DOHH2 (cell line): ENCODE results near the gene MYH6.

Experiments
- H3F3A ChIP-seq: fragments of 200-600 bp; sonication (generic), shearing (Covaris generic); 2 replicates; pipeline ENCODE4 v1.6.0; 2016; ENCODE audit warnings: antibody characterized with exemption, mild to moderate bottlenecking; ENCODE audit not compliant: control insufficient read depth, insufficient read depth
- H3K27ac ChIP-seq: fragments of 200-600 bp; sonication (generic); 2 replicates; pipeline ENCODE4 v1.5.1; 2014; ENCODE audit warnings: low read depth, mild to moderate bottlenecking, low read length, moderate library complexity
- H3K27me3 ChIP-seq: fragments of 200-600 bp; sonication (generic); 2 replicates; pipeline ENCODE4 v1.6.1; 2014; ENCODE audit warnings: mild to moderate bottlenecking, low read length, mixed read lengths; ENCODE audit not compliant: control insufficient read depth
- H3K36me3 ChIP-seq: fragments of 200-600 bp; sonication (generic); 2 replicates; pipeline ENCODE4 v1.6.1; 2014; ENCODE audit warnings: mild to moderate bottlenecking, low read length, moderate library complexity, mixed read lengths; ENCODE audit not compliant: control insufficient read depth
- H3K4me1 ChIP-seq: fragments of 200-600 bp; sonication (generic); 2 replicates; pipeline ENCODE4 v1.6.1; 2014; ENCODE audit warnings: mild to moderate bottlenecking, low read length, mixed read lengths; ENCODE audit not compliant: control insufficient read depth
- H3K4me2 ChIP-seq: fragments of 200-600 bp; sonication (generic); 2 replicates; pipeline ENCODE4 v1.6.0; 2014; ENCODE audit warnings: mild to moderate bottlenecking, low read length, moderate library complexity
- H3K4me3 ChIP-seq: fragments of 200-600 bp; sonication (generic); 2 replicates; pipeline ENCODE4 v1.5.1; 2014; ENCODE audit warnings: mild to moderate bottlenecking, low read length, mixed read lengths
- H3K79me2 ChIP-seq: fragments of 200-600 bp; sonication (generic); 2 replicates; pipeline ENCODE4 v1.6.1; 2014; ENCODE audit warnings: mild to moderate bottlenecking, low read length, mixed read lengths; ENCODE audit not compliant: control insufficient read depth
- H3K9me2 ChIP-seq: fragments of 200-600 bp; sonication (generic); replicated peaks from 2 replicates; pipeline ENCODE4 v1.6.1; 2014; ENCODE audit warnings: mild to moderate bottlenecking, low read length, mixed read lengths; ENCODE audit not compliant: control insufficient read depth
- H3K9me3 ChIP-seq: fragments of 200-600 bp; sonication (generic); 2 replicates; pipeline ENCODE4 v1.6.1; 2014; ENCODE audit warnings: antibody characterized with exemption, low read length, mixed read lengths; ENCODE audit not compliant: control insufficient read depth, insufficient read depth
- H4K20me1 ChIP-seq: fragments of 200-600 bp; sonication (generic); 2 replicates; pipeline ENCODE4 v1.6.0; 2014; ENCODE audit warnings: low read depth, mild to moderate bottlenecking, antibody characterized with exemption, low read length, moderate library complexity; ENCODE audit not compliant: control insufficient read depth, insufficient read depth
- EZH2phosphoT487 ChIP-seq: fragments of 200-600 bp; sonication (generic); IDR thresholded peaks from 2 replicates; pipeline ENCODE4 v1.6.1; 2017; ENCODE audit warnings: borderline replicate concordance, mild to moderate bottlenecking, antibody characterized with exemption, low read length, moderate library complexity, mixed read lengths
- TF ChIP-seq, protein P1 (sequence below): fragments of 200-600 bp; sonication (generic); IDR thresholded peaks from one replicate; pipeline ENCODE4 v1.5.1; 2014; ENCODE audit warnings: antibody characterized with exemption, mild to moderate bottlenecking, low read depth, low read length; ENCODE audit not compliant: poor library complexity, severe bottlenecking

The MYH6 gene

DNA sequence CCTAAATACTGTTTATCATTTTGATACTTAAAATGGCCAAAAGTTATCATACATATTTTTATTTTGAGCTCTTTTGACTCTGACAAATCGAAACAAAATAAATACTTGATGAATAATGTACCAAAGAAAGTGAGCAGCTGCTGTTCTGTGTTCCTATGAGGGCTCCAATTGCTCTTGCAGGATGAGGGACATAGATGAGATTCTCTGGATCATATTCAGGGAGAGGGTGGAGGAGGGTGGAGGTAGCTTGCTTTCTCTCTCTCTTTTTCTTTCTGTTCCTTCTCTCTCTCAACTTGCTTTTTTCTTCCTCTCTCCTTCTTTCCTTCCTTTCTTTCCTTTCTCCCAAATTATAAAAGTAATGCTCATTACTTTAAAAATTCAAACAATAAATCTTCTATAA, 36.2 kb upstream of the MYH6 start:
- H3K36me3 ChIP-seq = no peaks in the 10 kb centered on the region
- no peaks in the 10 kb centered on the region for H4K20me1 ChIP-seq
- no peaks in the 10 kb centered on the region for H3K27me3 ChIP-seq
- no peak overlapping the region for H3K27ac ChIP-seq
- no peaks in the 10 kb centered on the region for H3F3A ChIP-seq
- no peaks in the 10 kb centered on the region for H3K9me2 ChIP-seq
- H3K79me2 ChIP-seq = no peaks in the 10 kb centered on the region
- H3K4me2 ChIP-seq = no peak overlapping the region
- no peak for TF ChIP-seq EZH2phosphoT487
- TF ChIP-seq, protein P1, sequence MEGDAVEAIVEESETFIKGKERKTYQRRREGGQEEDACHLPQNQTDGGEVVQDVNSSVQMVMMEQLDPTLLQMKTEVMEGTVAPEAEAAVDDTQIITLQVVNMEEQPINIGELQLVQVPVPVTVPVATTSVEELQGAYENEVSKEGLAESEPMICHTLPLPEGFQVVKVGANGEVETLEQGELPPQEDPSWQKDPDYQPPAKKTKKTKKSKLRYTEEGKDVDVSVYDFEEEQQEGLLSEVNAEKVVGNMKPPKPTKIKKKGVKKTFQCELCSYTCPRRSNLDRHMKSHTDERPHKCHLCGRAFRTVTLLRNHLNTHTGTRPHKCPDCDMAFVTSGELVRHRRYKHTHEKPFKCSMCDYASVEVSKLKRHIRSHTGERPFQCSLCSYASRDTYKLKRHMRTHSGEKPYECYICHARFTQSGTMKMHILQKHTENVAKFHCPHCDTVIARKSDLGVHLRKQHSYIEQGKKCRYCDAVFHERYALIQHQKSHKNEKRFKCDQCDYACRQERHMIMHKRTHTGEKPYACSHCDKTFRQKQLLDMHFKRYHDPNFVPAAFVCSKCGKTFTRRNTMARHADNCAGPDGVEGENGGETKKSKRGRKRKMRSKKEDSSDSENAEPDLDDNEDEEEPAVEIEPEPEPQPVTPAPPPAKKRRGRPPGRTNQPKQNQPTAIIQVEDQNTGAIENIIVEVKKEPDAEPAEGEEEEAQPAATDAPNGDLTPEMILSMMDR = no peak
- H3K9me3 ChIP-seq = no peaks in the 10 kb centered on the region
- no peaks in the 10 kb centered on the region for H3K4me1 ChIP-seq
- H3K4me3 ChIP-seq = no peak overlapping the region

DNA sequence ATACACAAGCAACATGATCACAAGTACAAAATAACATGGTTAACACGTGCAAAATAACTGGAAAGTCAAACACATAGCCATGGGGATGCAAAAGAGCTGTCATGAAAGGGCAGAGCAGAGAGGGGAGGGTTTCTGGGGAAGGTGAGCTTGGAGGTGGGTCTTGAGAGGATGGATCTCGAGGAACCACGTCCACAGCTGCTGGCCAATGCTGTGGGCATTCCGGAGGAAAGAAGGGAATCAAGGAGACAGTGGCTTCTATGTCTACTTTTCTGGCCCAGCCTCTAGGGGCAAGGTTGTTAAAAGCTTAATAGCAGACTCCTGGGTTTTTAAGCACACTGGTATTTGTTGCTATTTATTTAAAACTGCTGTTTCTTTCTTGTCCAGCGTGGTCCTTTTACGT, 35.8 kb upstream of the MYH6 start:
- Histone ChIP-seq H3K79me2 (no peaks in the 10 kb centered on the region), H3K27me3 (no peaks in the 10 kb centered on the region)

DNA sequence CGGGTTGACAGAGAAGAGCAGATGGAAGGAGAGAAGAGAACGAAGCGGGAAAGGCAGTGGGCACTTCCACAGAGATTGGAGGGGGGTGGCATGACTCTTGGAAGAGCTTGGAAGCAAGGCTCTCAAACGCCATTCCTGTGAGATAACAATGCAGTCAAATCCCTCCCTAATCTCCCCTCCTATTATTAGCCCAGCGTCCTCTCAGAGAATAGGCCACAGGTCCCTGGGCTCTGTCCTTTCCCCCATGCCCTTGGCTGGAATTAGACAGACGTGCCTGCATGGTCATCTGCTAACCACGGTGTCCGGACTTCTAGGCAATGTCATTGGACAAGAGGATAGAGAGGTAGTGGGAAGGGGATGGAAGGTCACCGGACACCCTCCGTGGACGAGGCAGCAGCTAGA, 35.3 kb upstream of the MYH6 start:
- TF ChIP-seq, protein P1 = no peak
- TF ChIP-seq EZH2phosphoT487 = no peak
- Histone ChIP-seq H3K27me3 (no peaks in the 10 kb centered on the region), H3F3A (no peaks in the 10 kb centered on the region), H3K36me3 (no peaks in the 10 kb centered on the region), H3K4me2 (no peak overlapping the region), H3K79me2 (no peaks in the 10 kb centered on the region), H4K20me1 (no peaks in the 10 kb centered on the region), H3K9me2 (no peaks in the 10 kb centered on the region), H3K4me1 (no peaks in the 10 kb centered on the region), H3K4me3 (no peak overlapping the region), H3K9me3 (no peaks in the 10 kb centered on the region), H3K27ac (no peak overlapping the region)

More for the DNA sequence above, 35.8 kb upstream of the MYH6 start:
- no peaks in the 10 kb centered on the region for H3K4me1 ChIP-seq
- no peak overlapping the region for H3K4me2 ChIP-seq
- no peaks in the 10 kb centered on the region for H3K9me2 ChIP-seq
- H4K20me1 ChIP-seq = no peaks in the 10 kb centered on the region
- no peak for TF ChIP-seq EZH2phosphoT487
- TF ChIP-seq, protein P1 = no peak
- H3K36me3 ChIP-seq = no peaks in the 10 kb centered on the region
- H3K9me3 ChIP-seq = no peaks in the 10 kb centered on the region
- no peak overlapping the region for H3K27ac ChIP-seq
- no peak overlapping the region for H3K4me3 ChIP-seq
- no peaks in the 10 kb centered on the region for H3F3A ChIP-seq
